Kidney epithelial cell (primary cell): Measurements from ENCODE around the gene LTBP2. TPM values are rescaled to one million over a fixed set of nuclear protein-coding genes. Genes with fewer than 3 reads are reported as not detected.

ENCODE experiments used
- DNase-seq: peaks from one replicate; pipeline ENCODE4 v3.0.0-alpha.2; 2010; ENCODE audit warnings: low read depth
- H3K27me3 ChIP-seq: 2 replicates; pipeline ENCODE4 v1.6.0; 2011; ENCODE audit warnings: low read length; ENCODE audit not compliant: control insufficient read depth, insufficient read depth
- H3K36me3 ChIP-seq: 2 replicates; pipeline ENCODE4 v1.5.1; 2011; ENCODE audit warnings: low read length; ENCODE audit not compliant: control insufficient read depth, insufficient read depth
- H3K4me3 ChIP-seq: 2 replicates; pipeline ENCODE4 v1.5.1; 2011; ENCODE audit warnings: low read depth, mild to moderate bottlenecking, control low read depth, low read length
- CTCF ChIP-seq: IDR thresholded peaks from 2 replicates; pipeline ENCODE4 v1.5.1; 2011; ENCODE audit warnings: mild to moderate bottlenecking, moderate library complexity, low read length, control low read depth, inconsistent platforms; ENCODE audit not compliant: insufficient read depth, poor library complexity, severe bottlenecking
- total RNA-seq: library from RNA; depleted of rRNA; stranded (reverse); fragments of >200 nt; gene quantifications from 2 replicates; pipeline ENCODE4 v1.2.3, GENCODE V29; 2015

The LTBP2 gene
- total RNA-seq, 1 donor from 2014 or later = 69.5 TPM

- H3K27me3 ChIP-seq = no peaks in the 10 kb centered on the region
- no peak overlapping the region for H3K4me3 ChIP-seq
- no peak for TF ChIP-seq CTCF
- H3K36me3 ChIP-seq = peaks cover 2% of the 10 kb centered on the region
- DNase-seq = peak; percentile 86
Measured at GRCh38 chr14:74579447-74580274, 32.4 kb downstream of the LTBP2 start.

- DNase-seq = no peak
- Histone ChIP-seq H3K36me3 (peaks cover 2% of the 10 kb centered on the region), H3K4me3 (no peak overlapping the region)
Measured at GRCh38 chr14:74578479-74578878, 33.6 kb downstream of the LTBP2 start.

GRCh38 chr14:74577948-74578275 is 34.1 kb downstream of the LTBP2 start:
- TF ChIP-seq CTCF = no peak
- Histone ChIP-seq H3K27me3 (no peaks in the 10 kb centered on the region), H3K4me3 (no peak overlapping the region), H3K36me3 (peaks cover 2% of the 10 kb centered on the region)
- DNase-seq = no peak

More at GRCh38 chr14:74578479-74578878, 33.6 kb downstream of the LTBP2 start:
- TF ChIP-seq CTCF = no peak
- no peaks in the 10 kb centered on the region for H3K27me3 ChIP-seq

DNA sequence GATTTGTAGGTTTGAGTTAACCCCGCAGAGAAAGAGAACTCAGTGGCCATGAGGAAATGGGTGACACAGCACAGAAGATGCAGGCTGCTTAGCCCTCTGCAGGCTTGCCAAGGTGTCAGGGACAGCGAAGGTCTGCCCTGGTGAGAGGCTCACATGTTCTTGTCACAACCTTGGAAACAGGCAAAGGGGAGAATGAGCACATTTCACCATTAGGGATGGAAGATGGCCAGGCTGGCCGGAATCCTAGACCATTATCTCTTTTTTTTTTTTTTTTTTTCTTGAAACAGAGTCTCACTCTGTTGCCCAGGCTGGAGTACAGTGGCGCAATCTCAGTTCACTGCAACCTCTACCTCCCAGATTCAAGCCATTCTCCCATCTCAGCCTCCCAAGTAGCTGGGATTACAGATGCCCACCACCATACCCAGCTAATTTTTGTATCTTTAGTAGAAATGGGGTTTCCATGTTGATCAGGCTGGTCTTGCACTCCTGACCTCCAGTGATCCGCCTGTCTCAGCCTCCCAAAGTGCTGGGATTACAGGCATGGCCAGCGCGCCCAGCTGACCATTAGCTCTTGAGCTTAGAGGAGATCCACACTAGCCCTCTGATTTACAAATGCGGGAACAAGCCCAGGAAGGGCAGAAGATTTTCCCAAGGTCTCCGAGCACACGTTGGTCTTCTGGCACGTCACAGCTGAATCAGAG is 34.6 kb downstream of the LTBP2 start:
- Histone ChIP-seq H3K4me3 (no peak overlapping the region), H3K36me3 (no peaks in the 10 kb centered on the region), H3K27me3 (no peaks in the 10 kb centered on the region)
- DNase-seq = no peak
- no peak for TF ChIP-seq CTCF

DNA sequence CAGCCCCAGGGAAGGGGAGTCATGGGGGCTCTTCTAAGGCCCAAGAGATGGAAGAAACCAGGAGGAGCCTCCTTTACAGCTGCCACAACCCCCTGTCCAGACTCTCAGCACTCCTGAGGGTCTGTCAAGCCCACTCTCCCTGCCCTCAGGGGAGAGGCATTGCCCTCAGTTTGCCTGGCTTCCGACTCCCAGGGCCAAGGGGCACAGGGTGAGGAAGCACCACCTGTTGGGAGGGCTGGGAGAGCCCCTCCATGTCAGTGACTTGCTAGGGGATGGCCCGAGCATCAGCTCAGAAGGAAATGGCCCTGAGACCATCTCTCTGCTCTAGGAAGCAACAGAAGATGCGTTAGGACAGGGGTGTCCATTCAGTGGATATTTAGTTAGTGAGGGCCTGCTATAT is 36.1 kb downstream of the LTBP2 start:
- Histone ChIP-seq H3K27me3 (no peaks in the 10 kb centered on the region), H3K36me3 (no peaks in the 10 kb centered on the region), H3K4me3 (no peak overlapping the region)
- TF ChIP-seq CTCF = no peak
- no peak for DNase-seq
